CD4-positive, alpha-beta T cell treated with Interleukin-1 beta for 1 hour (primary cell): ENCODE data around the gene ARMC2.

Experiments used
- DNase-seq, 2 donors: peaks; one replicate each; pipeline ENCODE4 v3.0.0-alpha.2; 2020 to 2022

Gene ARMC2

GRCh38 chr6:108996208-108996607 is 148.0 kb downstream of the ARMC2 start:
- DNase-seq = no peak

- DNase-seq = no peak
Observed at GRCh38 chr6:108998485-108998884, 150.3 kb downstream of the ARMC2 start.

GRCh38 chr6:108999428-108999827 is 151.2 kb downstream of the ARMC2 start:
- no peak for DNase-seq

- DNase-seq = no peak
Observed at GRCh38 chr6:109000289-109000688, 152.1 kb downstream of the ARMC2 start.

- no peak for DNase-seq
Observed at GRCh38 chr6:109001291-109001894, 153.2 kb downstream of the ARMC2 start.

GRCh38 chr6:109002051-109002697 is 154.0 kb downstream of the ARMC2 start:
- no peak for DNase-seq

- no peak for DNase-seq
Observed at GRCh38 chr6:109002882-109003281, 154.7 kb downstream of the ARMC2 start.

GRCh38 chr6:109006818-109007217 is 158.6 kb downstream of the ARMC2 start:
- no peak for DNase-seq

- no peak for DNase-seq
Observed at GRCh38 chr6:109007521-109007920, 159.3 kb downstream of the ARMC2 start.

- no peak for DNase-seq
Observed at GRCh38 chr6:109008054-109008453, 159.8 kb downstream of the ARMC2 start.

GRCh38 chr6:109008537-109009235 is 160.5 kb downstream of the ARMC2 start:
- DNase-seq = peak; percentile 17 to 32

- DNase-seq = peak; percentile 92 to 93
Observed at GRCh38 chr6:109009236-109009961, 161.2 kb downstream of the ARMC2 start.

GRCh38 chr6:109009962-109010704 is 161.9 kb downstream of the ARMC2 start:
- no peak for DNase-seq

- DNase-seq = no peak
Observed at GRCh38 chr6:109010705-109011102, 162.5 kb downstream of the ARMC2 start.

GRCh38 chr6:109013656-109014305 is 165.6 kb downstream of the ARMC2 start:
- no peak for DNase-seq

GRCh38 chr6:109014606-109015005 is 166.4 kb downstream of the ARMC2 start:
- no peak for DNase-seq

GRCh38 chr6:109015176-109015575 is 167.0 kb downstream of the ARMC2 start:
- DNase-seq = no peak

- peak; percentile 6 to 69 for DNase-seq
Observed at GRCh38 chr6:109019911-109020310, 171.7 kb downstream of the ARMC2 start.

GRCh38 chr6:109021870-109022269 is 173.6 kb downstream of the ARMC2 start:
- no peak for DNase-seq

- DNase-seq = no peak
Observed at GRCh38 chr6:109023356-109023925, 175.2 kb downstream of the ARMC2 start.
